ENCODE data around the gene PSMB2.

Gene PSMB2

GRCh38 chr1:35560256-35561225, 80.8 kb downstream of the PSMB2 start:
- no peak for DNase-seq (ENCODE audit: low read depth)
- TF ChIP-seq CTCF (IDR thresholded peaks at IDR 0.05; ENCODE audit: control insufficient read depth, insufficient read depth, low read depth, low read length, missing control alignments), result no peak
- H3K4me3 ChIP-seq (ENCODE audit: control insufficient read depth, low read depth, low read length), result no peak overlapping the region

GRCh38 chr1:35559317-35559944, 81.9 kb downstream of the PSMB2 start:
- no peak overlapping the region; the same call in none of the 2 replicates for H3K4me3 ChIP-seq (ENCODE audit: control insufficient read depth, low read depth, low read length)
- TF ChIP-seq CTCF (IDR thresholded peaks at IDR 0.05; ENCODE audit: control insufficient read depth, insufficient read depth, low read depth, low read length, missing control alignments), result no peak
- DNase-seq (ENCODE audit: low read depth), result no peak

DNA sequence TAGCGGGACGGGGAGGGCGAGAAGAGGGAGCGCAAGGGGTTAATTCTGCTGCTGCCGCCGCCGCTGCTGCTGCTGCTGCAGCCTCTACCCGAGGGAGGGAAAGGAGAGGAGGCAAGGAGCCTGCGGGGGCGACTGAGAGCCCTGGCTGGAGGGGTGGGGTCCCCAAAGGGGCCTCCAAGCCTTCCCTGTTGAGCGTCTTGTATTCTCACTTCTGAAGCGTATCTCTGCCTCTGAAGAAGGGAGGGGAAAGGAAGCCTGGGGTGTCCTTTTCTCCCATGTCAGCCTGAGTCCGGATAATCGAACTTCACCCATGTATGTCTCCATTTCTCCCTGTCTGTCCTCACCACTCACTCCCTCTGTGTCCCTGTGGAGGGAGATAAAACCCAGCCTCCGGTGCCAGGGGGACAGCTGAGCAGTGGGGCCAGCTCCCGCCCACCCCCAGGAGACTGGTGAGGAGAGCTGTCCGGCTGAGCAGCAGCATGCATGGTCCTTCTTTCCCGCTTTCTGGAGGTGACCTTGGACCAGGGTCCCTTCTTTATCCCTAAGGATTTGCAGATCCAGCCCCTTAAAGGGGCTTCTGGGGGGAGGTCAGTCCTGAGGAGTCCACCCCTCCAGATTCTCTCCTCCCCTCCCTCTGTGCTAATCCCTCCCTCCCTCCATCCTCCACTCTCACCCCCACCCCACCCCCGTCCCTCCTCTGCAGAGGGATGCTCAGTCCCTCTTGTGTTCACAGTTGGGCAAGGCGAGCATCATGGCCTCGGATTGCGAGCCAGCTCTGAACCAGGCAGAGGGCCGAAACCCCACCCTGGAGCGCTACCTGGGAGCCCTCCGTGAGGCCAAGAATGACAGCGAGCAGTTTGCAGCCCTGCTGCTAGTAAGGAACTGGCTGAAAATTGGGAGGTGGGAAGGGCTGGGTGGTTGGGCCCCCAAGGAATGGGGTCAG, 82.7 kb downstream of the PSMB2 start:
- peak overlapping the region; percentile 88 for H3K4me3 ChIP-seq (ENCODE audit: control insufficient read depth, low read depth, low read length)
- no peak for DNase-seq (ENCODE audit: low read depth)
- TF ChIP-seq CTCF (IDR thresholded peaks at IDR 0.05; ENCODE audit: control insufficient read depth, insufficient read depth, low read depth, low read length, missing control alignments), result no peak

- no peak for TF ChIP-seq CTCF (IDR thresholded peaks at IDR 0.05; ENCODE audit: control insufficient read depth, insufficient read depth, low read depth, low read length, missing control alignments)
- peak; percentile 88 for DNase-seq (ENCODE audit: low read depth)
- H3K4me3 ChIP-seq (ENCODE audit: control insufficient read depth, low read depth, low read length), result peak within 1 kb of the TSS; percentile 88
Observed at GRCh38 chr1:35557611-35558373, 83.5 kb downstream of the PSMB2 start, which contains the start of gene NCDN. Gene NCDN (plus strand): TSS chr1:35557799. CDS start chr1:35558191, 392 bp downstream.

DNA sequence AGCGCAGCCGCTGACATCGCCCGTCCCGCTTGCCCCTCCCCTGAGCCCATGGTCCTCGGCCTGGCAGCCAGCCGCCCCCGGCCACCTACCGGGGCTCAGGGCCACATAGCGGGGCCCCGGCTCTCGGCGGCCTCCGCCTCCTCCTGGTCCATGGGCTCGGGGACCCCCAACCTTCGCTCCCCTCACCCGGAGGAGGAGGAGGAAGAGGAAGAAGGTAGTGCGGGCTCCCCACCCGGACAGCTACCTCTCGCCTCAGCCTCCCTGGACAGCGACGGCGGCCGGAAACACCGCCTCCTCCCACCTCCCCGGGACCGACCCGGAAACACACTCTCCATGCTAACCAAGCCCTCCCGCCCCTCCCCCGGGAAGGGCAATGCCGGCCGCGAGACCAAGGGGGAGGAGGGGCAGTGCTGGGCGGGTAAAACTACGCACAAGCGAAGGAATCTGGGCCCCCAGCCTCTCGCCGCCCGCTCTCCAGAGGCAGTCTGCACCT, 84.2 kb downstream of the PSMB2 start, which contains the start of gene KIAA0319L:
Gene KIAA0319L (minus strand): TSS at position 286 of the 493 bp plus-strand sequence. CDS start 2,912 bp downstream, outside the sequence.
- TF ChIP-seq CTCF (IDR thresholded peaks at IDR 0.05; ENCODE audit: control insufficient read depth, insufficient read depth, low read depth, low read length, missing control alignments), result no peak
- peak within 1 kb of the TSS; percentile 88 for H3K4me3 ChIP-seq (ENCODE audit: control insufficient read depth, low read depth, low read length)
- DNase-seq (ENCODE audit: low read depth), result no peak

All from AG09309 (cell line).